GM21619 (cell line): ENCODE measurements around the gene TUG1.
A peak's percentile ranks its signal among the peaks of the same experiment; 100 is the strongest.

Experiments
- ATAC-seq: cut with Tn5 transposase; IDR thresholded peaks from one replicate; pipeline ENCODE4 v1.9.1; 2021; ENCODE audit not compliant: unreplicated experiment

Gene TUG1

DNA sequence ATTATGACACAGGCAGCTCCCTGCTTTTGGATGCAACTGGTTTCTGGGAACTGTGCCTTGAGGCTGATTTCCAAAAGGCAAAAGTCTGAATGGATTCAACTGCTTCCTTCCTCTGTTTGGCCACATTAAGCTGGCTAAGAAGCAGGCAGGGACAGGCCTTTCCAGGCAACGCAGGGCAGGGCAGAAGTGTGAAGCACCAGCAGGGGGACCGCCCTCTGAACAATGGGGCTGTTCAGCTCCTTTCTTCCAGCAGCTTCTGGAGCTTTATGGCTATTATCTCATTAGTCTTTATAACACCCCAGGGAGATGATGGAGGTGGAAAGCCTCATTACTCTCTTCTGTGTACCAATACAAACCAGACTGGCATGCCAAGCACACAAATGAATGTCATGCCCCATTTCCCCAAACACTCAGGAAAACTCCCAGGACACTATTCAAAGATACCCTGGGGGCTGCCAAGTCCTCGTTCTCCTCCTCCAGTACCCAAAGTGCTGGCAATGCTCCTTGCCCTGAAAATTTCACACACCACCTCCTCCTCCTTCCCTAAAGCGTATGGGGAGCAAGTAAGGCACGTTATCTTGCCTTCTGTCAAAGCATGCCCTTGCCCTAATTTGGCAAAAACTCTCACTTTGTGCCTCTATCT, 21.8 kb upstream of the TUG1 start:
- no peak for ATAC-seq

- ATAC-seq: no peak
These were observed 21.1 kb upstream of the TUG1 start for GRCh38 chr22:30947816-30948454.

DNA sequence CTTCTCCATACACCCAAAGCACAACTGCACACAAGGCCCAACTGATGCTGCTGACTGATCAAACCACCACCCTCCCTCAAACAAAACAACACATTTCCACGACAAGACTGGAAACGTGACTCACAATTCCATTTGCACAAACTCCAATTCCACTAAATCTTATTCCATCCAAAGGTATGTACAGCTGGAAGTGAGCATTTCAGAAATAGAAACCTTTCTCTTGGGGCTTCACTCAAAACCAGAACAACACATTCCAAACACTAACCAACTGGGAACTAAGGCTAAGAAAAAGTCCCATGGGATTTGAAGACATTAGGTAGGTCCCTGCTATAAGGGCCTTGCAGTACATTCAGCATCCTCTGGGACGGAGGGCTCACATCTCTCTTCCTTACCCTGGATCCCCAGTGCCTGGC, 20.1 kb upstream of the TUG1 start:
- ATAC-seq: no peak

DNA sequence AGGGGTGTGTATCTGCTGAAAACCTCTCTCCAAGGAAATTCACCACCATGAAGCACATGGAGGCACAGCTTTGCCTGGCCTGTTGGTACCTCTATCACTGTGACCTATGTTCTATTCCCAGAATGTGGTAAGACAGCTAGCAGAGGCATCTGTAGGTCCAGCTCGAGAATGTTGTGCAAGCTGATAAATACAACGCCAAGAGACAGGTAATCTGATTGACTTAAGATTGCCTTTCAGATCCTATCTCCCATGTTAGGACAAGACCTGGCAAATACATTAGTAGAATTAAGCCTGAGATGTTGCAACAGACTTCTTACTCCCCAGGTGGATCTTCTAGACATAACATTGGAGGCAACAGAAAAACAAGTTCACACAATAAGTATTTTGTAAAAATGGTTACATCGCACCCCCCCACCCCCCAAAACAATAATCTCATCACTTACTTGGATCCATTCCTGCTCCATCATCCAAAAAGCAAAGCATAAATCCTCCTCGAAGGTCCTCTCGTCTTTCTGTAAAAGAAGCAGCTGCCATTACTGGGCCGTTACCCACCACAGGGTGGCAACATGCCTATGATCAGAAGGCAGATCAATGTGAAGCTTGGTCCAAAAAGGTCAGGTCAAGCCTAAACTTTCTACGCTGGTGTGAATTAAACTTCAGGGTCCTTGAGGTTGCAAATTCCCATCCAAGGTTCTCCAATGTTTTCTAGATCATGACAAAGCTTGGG, 19.0 kb upstream of the TUG1 start:
- ATAC-seq: no peak

- no peak for ATAC-seq
These were observed 15.9 kb upstream of the TUG1 start for GRCh38 chr22:30953206-30953605.

DNA sequence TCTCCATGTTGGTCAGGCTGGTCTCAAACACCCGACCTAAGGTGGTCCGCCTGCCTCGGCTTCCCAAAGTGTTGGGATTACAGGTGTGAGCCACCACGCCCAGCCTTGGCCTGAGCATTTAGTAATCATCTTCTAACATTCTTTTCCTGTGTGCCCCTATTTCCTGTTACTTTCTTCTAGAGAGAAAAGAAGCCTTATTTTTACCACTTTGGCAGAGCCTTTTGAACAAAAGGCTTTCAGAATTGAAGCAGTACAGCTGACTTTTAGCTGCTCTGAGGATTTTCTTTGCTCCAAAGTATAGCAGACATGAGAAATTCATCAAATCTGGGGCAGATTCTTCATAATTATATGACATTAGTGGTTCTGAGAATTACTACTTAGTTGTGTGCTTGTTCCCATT, 13.9 kb upstream of the TUG1 start:
- no peak for ATAC-seq

DNA sequence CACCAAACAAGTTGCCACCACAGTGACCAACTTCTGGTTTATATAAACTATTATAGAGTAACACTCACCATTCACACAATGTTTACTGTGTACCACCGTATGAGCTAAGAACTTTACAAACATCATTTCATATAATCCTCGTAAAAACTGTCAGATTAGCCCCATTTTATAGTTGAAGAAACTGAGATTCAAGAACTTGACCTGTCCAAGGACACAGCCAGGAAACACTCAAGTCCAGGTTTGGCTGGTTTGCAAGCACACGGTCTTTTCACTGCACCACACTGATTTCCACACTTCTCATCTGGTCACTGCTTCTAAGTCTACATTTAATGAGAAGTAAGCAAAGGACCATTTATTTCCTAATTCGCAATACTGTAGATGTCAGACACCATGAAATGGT, 4.2 kb upstream of the TUG1 start:
- ATAC-seq: no peak

DNA sequence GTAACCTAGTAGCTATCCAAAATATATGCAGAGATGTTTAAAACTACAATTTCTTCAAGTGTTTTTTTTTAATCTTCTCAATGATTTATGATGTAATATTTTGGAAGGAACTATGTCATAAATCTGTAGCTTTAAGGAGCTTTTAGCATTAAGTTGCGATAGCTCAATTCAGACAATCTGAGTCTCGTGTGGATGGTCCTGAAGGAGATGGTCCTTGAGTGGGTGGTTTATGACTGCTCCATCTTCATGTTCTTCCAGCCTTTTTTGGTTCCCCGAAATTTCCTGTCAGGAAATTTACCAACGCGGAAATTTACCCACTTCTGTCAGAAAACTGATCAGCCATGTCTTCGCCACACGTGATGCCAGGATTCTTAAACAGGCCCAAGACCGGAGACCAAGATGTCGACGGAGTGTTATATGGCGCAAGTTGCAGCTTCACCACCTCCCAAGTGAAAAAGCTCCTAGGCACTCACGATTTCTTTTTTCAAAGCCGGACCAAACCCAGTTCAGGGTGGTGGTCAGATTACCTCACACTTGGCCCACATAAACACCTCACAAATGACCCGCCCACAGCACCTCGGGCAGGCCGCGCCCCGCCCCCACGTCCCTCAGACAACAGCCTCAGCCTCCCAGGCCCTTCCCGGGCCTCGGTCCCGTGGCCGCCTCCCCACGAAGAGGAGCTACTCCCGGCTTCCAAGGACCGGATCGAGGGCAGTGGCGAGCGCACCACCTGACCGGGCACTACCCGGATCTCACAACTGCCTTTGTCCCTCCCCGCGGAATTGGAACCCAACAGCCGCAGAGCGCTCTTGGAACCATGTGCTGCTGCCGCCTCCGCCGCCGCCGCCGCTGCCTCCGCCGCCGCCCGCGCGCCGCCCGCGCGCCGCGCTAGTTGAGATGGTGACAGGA, 796 bp upstream of the TUG1 start, which contains the start of gene MORC2:
MORC2 (minus strand) TSS at position 760 of the 909 bp plus-strand sequence. CDS start 885 bp downstream, outside the sequence.
- ATAC-seq: peak; percentile 26

DNA sequence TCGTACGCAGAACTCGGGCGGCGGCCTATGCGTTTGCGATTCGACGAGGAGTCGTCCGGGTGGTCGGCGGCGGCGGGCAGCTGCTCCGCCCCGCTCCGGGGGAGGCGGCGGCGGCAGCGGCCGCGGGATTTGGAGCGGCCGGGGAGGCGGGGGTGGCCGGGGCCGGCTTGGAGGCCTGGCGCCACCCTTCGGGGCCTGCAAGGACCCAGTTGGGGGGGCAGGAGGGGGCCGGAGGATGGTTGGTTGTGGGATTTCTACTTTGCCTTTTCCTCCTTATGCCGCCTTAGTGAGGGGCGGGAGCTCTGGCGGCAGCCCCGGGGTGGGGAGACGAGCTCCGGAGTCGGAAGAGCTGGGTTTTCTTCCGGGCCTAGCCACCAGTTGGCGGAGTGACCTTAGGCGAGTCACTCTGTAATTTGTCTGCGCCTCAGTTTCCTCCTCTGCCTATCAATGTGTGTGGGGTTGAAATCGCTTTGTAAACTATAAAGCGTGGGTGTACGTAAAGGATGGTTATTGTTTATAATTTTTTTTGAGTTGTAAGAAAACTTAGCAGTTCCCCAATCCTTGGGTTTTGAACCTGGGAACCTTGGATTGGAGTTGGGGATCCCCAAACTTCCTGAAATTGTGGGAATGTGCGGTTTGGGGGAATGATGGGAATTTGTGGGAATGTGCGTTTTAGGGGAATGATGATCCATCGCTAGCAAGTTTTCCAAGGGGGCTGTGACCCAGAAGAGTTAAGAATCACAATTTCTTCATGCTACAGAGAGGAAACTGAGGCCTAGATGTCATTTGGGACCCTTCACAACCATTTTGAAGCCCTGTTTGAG, 679 bp downstream of the TUG1 start:
- peak; percentile 31 for ATAC-seq

- no peak for ATAC-seq
These were observed 1.3 kb downstream of the TUG1 start for GRCh38 chr22:30970356-30970746.

DNA sequence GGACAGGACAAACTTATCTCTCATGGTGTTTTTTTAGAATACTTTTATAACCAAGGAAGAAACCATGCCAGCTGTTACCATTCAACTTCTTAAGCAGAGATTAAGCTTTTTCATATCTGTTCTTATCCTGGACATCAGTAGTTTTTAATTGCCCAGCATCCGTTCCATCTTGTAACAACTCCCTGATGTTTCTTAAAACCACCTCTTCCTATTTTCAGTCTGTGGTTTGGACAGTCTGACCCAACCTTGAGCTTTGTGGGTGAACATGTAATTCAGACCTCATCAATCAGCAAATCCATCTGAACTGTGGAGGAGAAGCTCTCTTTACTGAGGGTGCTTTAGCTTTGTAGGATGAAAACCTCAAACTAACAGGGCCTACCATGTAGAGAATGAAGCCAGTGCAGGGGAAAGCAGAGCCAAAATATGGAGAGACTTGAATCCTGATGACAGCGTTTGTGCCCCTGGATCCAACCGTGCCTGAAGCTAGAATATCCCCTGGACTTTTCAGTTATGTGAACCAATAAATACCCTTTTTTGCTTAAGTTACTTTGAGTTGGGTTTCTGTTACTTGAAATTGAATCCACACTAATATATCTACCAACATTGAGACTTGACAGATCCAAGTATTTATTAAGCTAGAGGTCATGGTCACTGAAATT, 9.4 kb downstream of the TUG1 start:
- no peak for ATAC-seq

DNA sequence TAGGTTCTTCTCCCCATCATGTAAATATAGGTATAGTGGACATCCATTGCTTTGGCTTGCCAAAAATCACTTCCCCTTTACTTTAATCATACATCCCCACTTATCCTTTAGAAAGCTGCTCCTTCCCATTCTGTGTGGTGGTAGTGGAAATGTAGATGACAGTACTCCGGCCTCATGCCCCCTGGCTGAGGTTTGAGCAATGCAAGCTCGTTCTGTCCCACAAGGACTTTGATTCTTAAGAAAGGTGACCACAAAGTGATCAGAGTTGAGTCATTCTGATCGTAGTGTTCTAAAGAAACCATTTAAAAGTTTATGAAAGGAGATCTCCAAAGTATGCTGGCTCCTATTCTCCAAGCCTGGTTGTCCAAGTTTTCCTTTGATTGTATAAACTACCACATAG, 10.9 kb downstream of the TUG1 start:
- ATAC-seq: no peak

DNA sequence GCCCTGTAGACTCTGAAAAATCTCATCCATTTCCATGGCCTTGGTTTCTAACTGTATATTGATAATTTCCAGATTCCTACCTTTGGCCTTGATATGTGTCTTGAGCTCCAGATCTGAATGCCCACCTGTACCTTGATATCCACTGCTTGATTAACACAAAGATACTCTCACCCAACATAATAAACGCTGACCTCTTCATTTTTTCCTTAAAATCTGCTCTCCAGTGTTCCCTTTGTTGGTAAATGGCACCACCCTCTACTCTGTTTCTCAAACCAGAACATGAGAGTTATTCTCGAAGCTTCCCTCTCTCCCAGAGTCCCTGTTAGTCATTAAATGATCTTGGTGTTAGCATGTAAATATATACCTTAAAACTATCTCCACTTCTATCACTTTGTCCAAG, 13.4 kb downstream of the TUG1 start:
- ATAC-seq: no peak

DNA sequence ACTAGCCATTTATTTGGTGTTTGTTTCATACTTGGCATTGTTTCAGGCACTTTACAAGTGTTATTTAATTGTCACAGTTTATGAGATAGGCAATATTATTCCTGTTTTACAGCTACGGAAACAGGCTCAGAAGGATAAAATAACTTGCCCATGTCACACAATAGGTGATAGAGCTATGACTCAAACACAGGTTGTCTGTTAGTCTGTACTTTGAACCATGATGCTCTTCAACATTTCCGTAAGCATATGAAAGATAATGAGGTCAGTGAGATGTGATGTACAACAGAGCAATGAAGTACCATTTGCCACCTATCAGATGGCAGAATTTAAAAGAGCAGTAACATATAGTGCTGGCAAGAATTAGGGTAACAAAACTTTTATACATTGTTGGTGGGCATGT, 15.3 kb downstream of the TUG1 start:
- ATAC-seq: no peak

GRCh38 chr22:30985561-30986208, 16.6 kb downstream of the TUG1 start:
- no peak for ATAC-seq

- ATAC-seq: no peak
These were observed 20.4 kb downstream of the TUG1 start for GRCh38 chr22:30989474-30989873.

DNA sequence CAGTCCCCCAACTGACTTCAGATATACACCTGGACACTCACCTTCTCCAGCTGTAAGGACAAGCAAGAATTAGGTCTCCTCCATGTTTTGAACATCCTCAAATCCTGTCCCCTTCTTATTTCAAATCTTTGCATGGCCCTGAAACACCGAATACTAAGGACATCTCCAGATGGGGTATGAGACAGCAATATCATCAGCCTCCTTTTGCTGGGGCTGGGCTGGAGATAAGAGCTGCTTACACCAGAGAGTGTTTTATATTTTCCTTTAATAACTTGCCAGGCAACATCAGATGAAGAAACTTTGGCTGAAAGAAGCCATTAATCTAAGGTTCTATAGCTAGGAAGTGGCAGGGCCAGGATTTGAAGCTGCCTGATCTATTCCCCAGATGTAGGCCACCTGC, 21.6 kb downstream of the TUG1 start:
- no peak for ATAC-seq

GRCh38 chr22:30992565-30992964, 23.5 kb downstream of the TUG1 start:
- ATAC-seq: no peak

DNA sequence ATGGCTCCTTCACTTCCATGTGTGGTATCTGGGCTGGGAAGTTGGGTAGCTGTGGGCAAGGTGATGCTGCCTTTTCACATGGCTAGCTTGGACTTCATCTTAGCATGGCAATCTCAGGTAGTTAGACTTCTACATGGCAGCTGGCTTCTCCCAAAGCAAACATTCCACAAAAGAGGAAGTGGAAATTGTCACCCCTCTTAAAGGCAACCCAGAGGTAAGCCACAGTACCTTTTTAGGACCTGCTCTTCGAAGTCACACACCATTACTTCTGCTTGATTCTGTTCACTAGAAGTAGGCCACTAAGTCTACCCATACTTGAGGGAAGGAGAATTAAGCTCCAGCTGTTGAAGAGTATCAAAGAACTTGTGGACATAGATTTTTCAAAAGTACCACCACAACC, 25.9 kb downstream of the TUG1 start:
- no peak for ATAC-seq
